ENCODE data around the gene ATG2A.
"Not testable (repeated sequence)": the region's sequence is repeated elsewhere in the genome, so short reads cannot be mapped to it uniquely, and the experiment has no call there.

The ATG2A gene

DNA sequence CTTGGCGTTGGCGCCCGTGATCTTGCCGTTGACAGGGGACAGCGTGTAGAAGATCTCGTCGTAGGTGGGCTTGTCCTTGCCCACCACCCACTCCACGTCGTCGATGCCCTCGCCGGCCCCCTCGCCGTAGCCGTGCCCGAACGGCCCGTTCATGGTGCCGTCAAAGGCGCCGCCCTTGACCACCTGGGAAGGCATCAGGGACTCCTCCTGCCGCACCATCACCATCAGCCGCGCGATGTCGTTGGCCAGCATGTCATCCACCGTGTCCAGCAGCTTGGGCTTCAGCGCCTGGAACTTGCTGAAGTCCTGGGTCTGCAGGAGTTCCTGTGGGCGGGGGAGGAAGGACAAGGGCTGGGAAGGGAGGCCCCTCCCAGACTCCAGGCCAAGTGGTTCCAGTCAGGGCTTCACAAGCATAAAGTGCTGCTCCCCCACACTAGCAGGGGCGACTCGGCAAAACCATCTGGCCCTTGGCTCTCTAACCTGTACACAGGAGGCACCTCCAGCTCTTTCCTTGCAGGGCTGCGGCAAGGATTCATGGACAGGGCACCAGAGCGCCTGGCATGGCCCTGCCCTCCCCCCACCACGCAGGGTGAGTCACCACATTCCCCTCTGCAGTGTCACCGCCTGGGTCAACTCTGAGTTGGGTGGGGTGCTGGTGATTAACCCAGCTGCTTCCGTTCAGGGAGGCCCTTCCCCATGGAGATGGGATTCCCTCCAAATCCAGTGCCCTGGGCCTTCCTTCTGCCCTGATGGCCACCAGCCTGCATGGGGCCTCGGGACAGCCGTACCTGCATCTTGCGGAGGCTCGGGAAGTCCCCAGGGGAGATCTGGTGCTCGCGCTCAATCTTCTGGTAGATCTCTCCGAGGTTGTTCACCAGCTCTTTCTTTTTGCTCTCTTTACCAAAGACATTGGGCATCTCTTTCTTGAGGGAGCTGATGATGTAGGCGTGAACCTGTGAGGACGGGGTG, 62.2 kb downstream of the ATG2A start:
- DNase-seq (ENCODE audit: low spot score) = peak; percentile 83

DNA sequence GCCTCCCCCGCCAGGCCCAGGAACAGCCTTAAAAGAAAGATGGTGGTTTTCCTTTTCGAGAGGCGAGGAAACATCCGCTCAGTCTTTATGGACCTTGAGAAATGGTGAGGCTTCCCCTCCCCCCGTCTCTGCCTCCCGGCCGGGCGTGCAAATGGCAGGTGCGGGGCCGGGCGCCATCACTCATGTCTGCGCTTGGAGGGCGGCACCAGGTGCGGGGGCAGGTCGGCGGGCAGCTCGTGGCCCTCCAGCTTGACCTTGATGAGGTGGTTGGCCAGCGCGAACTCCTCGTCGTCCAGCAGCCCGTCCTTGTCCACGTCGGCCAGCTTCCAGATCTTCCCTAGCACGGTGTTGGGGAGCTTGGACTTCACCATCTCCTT, 62.9 kb downstream of the ATG2A start:
- DNase-seq (ENCODE audit: low spot score) = no peak

DNA sequence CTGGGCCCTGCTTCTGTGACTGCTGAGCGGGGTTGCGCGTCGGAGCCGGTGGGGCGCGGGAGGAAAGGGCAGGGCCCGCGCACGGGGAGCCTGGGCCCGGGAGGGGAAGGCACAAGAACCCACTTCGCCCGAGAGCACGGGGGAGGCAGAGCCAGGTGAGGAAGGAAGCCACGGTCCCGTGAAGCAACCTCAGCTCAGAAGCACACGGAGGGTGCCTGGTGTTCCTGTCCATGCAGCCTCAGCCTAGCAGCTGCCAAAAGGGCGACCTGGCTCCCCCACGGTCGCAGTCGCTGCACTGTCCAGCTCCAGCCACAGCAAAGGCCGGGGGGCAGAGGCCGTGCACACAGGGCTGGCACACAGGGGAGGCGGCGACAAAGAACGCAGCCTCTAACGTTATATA, 63.3 kb downstream of the ATG2A start:
- DNase-seq (ENCODE audit: low spot score) = no peak

DNA sequence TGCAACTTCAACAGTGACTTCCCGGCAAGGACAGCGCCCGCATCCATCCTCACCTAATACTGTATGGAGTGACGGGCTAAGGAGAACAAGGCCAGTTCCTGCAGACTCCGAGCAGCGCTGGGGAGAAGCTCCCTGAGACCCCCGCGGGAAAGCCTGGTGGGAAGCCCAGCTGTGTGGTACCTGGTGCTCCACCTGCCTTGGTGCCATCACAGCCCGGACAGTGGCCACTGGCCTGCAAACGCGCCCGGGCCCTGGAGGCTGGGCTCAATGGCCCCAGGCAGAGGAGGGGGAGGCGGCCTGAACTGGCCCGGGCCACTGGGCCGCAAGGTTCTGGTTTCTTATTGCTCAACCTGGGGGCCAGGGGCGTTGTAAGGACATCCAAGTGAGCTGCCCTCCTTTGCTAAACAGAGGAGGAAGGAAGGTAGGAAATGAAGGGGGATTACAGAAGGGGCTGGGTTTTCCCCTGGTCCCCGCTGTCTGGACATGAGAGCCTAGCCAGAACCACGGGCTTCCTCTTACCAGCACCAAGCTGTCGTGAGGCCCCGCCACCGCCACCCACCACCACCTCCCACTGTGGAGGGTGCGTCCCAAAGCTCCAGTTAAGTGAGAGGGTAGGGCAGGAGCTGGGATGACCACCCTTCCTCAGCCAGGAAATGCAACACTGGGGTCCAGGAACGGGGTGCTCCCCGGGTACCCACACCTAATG, 64.1 kb downstream of the ATG2A start:
- no peak for DNase-seq (ENCODE audit: low spot score)

DNA sequence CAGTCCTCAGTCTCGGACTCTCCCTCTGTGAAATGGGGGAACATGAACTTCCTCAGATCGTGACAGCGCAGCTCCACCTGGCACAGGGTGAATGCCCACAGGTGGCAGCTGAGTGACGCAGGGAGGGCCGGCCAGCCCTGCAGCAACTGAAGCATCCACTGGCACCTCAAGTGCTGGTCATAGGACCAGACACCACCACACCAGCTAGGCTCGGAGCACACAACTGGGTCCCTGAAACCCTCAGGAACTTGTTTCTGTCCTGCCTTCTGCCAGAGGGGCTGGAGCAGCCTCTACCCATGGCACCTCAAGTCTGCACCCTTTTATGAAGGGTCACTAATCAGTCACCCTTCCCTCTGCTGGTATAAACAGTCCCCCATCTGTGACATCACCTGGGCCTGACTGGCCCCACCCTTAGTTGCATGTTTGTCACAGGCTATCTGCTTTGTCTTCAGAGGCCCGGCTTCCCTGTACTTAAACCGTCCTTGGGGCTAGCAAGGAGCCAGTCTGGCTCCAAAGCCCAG, 65.1 kb downstream of the ATG2A start:
- DNase-seq (ENCODE audit: low spot score) = peak; percentile 53

DNA sequence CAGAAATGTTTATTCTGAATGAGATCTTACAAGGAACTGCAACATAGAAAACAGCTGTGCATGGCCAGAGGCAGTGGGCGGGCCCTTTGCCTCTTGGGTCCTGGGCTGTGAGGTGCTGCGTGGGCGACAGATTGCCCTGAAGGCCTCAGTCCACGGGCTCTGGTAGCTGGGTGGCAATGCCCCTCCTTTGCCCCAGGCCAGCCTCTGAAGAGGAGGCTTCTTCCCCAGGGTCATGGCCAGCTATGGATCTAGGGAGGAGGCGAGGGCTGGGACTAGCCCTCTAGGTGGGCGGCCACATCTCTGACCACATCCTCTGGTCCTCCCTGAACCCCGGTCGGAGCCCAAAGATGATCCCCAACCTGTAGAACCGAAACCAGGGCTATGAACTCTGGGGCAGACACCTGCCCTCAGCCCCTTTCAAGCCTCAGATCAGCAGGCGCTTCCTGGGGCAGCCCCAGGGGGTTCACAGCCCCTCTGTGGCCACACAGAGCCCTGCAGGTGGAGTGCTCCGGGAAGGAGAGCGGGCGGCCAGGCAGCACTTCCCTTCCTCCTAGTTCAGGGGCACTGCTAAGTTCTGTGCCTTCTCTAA, 65.9 kb downstream of the ATG2A start:
- no peak for DNase-seq (ENCODE audit: low spot score)

DNA sequence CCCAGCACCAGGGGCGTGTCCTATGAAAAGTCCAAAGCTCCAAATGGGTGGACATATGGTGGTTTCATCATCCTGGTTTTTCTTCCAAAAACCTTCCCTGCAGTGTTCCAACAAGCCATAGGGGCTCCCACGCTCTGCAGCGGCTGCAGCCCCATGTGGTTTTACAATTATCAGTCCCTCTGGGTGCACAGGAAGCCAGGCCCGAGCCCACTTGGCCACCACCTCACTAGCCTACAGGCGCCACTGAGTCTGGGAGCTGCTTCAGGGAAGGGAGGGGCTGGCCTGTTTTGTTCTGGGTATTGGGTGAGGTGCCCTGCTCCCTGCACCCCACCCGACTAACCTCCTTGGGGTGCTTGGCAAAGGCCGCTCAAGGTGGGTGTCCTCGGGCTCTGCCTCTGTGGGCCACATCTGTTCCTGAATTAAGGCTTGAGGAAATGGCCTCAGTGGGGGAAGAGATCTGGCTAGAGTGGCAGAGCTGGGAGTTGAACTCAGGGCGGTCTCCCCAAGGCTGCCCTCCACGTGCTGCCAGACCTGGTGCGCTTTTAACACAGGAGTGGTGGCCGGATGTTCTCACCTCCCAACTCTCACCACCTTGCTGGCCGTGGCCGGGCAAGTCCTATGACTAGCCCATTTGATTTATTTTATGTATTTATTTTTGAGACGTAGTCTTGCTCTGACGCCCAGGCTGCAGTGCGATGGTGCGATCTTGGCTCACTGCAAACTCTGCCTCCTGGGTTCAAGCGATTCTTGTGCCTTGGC, 67.2 kb downstream of the ATG2A start:
- no peak for DNase-seq (ENCODE audit: low spot score)

DNA sequence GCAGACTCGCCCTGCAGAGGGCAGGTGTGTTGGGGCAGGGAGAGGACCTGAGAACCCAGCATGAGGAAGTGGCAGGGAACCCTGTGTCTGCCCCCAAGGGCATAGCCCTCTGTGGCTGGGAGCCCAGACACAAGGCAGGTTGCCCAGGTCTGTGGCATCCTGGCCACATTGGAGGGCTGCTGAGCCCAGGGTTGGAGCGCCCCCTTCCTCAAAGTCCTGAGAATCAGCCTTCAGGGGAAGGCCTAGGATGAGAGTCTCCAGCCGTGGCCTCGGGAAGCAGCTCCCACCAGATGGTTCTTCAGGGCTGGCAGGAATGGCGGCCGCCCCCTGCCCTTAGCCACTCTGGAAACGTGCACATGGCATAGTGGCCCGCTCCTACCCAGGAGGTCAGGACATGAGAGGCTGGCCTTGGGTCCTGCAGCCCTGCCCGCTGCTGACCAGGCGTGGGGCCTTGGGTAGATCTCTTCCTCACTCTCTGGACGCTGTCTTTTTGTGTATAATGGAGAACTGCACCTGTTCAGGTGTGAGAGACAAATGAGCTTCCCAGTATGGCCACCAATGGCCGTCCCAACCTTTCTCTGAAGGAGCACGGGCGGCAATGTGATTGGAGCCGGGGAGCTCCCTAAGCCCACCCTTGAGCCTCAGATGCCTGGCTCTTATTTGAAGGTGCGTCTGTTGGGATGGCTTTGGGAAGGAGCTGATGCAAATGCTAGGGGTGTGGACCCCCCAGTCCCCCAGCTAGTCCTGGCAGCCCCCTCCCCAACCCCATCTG, 68.0 kb downstream of the ATG2A start:
- DNase-seq (ENCODE audit: low spot score) = no peak

DNA sequence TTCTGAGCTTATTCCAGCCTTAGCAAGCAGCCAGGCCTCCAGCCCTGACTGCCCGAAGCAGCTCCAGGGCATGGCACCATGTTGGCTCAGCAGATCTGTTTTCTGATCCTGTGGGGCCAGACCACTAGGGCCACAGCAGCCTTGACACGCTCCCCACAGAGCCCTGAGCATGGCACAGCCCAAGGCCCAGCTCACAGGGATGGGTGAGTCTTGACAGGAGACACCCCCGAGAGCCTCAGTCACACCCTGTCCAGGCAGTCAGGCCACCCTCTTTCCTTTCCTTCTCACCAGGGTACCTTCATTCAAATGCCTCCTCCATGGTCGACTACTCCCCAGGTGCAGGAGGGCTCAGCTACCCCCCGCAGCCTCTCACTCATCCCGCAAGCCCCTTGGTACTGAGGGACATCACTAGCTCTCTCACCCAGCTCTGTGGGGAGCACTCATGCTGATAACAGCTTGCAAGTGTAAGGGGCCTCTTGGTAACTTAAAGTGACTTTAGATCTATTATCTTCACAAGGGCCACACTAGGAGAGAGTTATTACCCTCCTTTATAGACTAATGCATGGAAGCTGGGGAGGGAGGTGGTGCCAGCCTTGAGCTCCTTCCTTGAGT, 68.7 kb downstream of the ATG2A start:
- no peak for DNase-seq (ENCODE audit: low spot score)

DNA sequence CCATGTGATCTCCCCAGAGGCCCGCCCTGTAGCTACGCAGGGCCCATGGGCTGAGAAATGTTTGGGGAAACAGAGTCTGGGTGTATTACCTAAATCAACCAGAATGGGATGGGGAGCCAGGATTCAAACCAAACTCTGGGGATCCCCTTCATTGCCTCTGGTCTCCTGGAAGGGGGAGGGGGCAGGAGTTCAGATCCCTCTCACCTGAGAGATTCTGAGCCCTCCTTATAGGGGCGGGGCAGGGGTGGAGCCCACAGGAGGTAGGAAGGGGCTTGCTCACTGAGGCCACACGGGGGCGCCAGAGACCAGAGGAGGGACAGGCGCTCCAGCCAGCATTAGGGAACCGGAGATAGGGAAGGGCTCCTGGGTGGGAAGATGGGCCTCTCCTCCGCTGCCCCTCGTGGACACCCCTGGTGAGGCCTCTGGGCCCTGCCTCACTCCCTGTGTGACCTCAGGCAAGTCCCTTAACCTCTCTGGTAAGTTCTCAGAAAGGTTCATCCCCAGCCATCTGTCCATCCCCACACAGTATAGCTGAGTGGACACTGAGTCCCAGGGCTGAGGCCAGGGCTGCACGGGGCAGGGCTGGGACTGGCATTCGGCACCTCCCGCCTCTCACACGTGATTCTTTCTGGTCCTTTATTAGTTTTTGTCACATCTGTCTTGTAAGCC, 69.9 kb downstream of the ATG2A start:
- peak; percentile 95 for DNase-seq (ENCODE audit: low spot score)

DNA sequence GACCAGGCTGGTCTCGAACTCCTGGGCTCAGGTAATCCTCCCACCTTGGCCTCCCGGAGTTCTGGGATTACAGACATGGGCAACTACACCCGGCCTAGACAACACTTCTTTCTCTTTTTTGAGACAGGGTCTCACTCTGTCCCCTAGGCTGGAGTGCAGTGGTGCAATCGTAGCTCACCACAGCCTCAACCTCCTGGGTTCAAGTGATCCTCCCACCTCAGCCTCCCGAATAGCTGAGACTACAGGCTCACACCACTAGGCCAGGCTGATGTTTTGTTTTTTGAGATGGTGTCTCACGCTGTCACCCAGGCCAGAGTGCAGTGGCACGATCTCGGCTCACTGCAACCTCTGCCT, 71.3 kb downstream of the ATG2A start:
- not testable (repeated sequence) for DNase-seq (ENCODE audit: low spot score)

DNA sequence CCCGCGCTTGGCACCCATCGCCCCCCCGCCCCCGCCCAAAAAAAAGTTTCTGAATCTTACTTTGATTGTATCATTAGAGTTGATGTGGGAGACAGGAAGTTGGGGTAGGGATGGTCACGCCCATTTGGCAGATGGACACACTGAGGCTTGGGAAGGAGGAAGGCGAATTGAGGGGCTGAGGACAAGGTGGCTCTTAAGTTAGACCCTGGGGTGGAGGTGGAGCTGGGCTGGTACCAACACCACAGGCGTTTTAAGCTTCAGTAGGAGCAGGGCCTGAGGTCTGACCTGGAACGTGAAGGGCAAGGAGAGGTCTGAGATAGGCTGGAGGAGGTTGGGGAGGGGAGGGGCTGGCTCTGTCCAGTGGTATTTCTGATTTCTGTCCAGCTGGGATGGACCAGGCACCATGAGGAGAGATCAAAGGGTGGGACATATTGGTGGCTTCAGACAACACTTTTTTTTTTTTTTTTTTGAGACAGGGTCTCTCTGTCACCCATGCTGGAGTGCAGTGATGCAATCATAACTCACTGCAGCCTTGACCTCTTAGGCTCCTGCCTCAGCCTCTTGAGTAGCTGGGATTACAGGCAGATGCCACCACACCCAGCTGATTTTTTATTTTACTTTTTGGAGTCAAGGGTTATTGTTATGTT, 71.8 kb downstream of the ATG2A start:
- no peak for DNase-seq (ENCODE audit: low spot score)

Measured in hematopoietic multipotent progenitor cell treated with erythropoietin and hydrocortisone succinate and interleukin-3 and kit ligand, for 15 days (in vitro differentiated cells).